Epithelial cell of esophagus (primary cell): ENCODE results near the gene FXYD5.
A peak's percentile ranks its signal among the peaks of the same experiment; 100 is the strongest.

Experiments
- DNase-seq: peaks from one replicate; pipeline ENCODE4 v3.0.0; 2010; ENCODE audit warnings: low read depth
- H3K4me3 ChIP-seq: 2 replicates; pipeline ENCODE4 v1.5.1; 2011; ENCODE audit warnings: mild to moderate bottlenecking, low read length, control low read depth
- CTCF ChIP-seq: IDR thresholded peaks from 2 replicates; pipeline ENCODE4 v1.5.1; 2011; ENCODE audit warnings: low read depth, mild to moderate bottlenecking, low read length, control low read depth, inconsistent platforms; ENCODE audit not compliant: insufficient read depth; ENCODE audit errors: missing control alignments

Gene FXYD5

GRCh38 chr19:35159606-35160005 is 5.1 kb downstream of the FXYD5 start:
- H3K4me3 ChIP-seq, result no peak overlapping the region
- no peak for DNase-seq
- no peak for TF ChIP-seq CTCF

GRCh38 chr19:35160629-35161433 is 6.3 kb downstream of the FXYD5 start:
- no peak for TF ChIP-seq CTCF
- no peak for DNase-seq
- H3K4me3 ChIP-seq, result no peak overlapping the region

- TF ChIP-seq CTCF, result no peak
- H3K4me3 ChIP-seq, result no peak overlapping the region
- DNase-seq, result no peak
Observed at GRCh38 chr19:35161434-35161743, 6.9 kb downstream of the FXYD5 start.

GRCh38 chr19:35162471-35163326 is 8.2 kb downstream of the FXYD5 start:
- peak; percentile 95 for DNase-seq
- no peak for TF ChIP-seq CTCF
- H3K4me3 ChIP-seq, result no peak overlapping the region

- peak; percentile 44 for DNase-seq
- no peak overlapping the region for H3K4me3 ChIP-seq
- no peak for TF ChIP-seq CTCF
Observed at GRCh38 chr19:35164418-35164817, 9.9 kb downstream of the FXYD5 start.

GRCh38 chr19:35165200-35166058 is 10.9 kb downstream of the FXYD5 start:
- H3K4me3 ChIP-seq, result no peak overlapping the region
- DNase-seq, result no peak
- TF ChIP-seq CTCF, result no peak
